ENCODE measurements around the gene RPL3.

The RPL3 gene

GRCh38 chr22:39296535-39296934 is 22.9 kb downstream of the RPL3 start:
- no peaks in the 10 kb centered on the region for H3K9me3 ChIP-seq (ENCODE audit: control insufficient read depth, insufficient read depth, low read length)
- peaks cover 23% of the 10 kb centered on the region for H3K4me1 ChIP-seq (ENCODE audit: control insufficient read depth, insufficient read depth, low read length)
- H3K4me3 ChIP-seq (ENCODE audit: low read depth, low read length), result no peak overlapping the region
- H3K36me3 ChIP-seq (ENCODE audit: control insufficient read depth, insufficient read depth, low read length), result no peaks in the 10 kb centered on the region
- no peak overlapping the region for H3K9ac ChIP-seq (ENCODE audit: low read depth, low read length)
- H3K27me3 ChIP-seq (ENCODE audit: control insufficient read depth, insufficient read depth, low read length), result no peaks in the 10 kb centered on the region
- H3K27ac ChIP-seq (ENCODE audit: low read depth, low read length), result no peak overlapping the region

- Histone ChIP-seq H3K9ac (ENCODE audit: low read depth, low read length) (no peak overlapping the region), H3K4me1 (ENCODE audit: control insufficient read depth, insufficient read depth, low read length) (peaks cover 17% of the 10 kb centered on the region), H3K9me3 (ENCODE audit: control insufficient read depth, insufficient read depth, low read length) (no peaks in the 10 kb centered on the region), H3K27ac (ENCODE audit: low read depth, low read length) (no peak overlapping the region), H3K27me3 (ENCODE audit: control insufficient read depth, insufficient read depth, low read length) (no peaks in the 10 kb centered on the region), H3K36me3 (ENCODE audit: control insufficient read depth, insufficient read depth, low read length) (no peaks in the 10 kb centered on the region), H3K4me3 (ENCODE audit: low read depth, low read length) (no peak overlapping the region)
These were observed 24.6 kb downstream of the RPL3 start for GRCh38 chr22:39294571-39295468.

- Histone ChIP-seq H3K27me3 (ENCODE audit: control insufficient read depth, insufficient read depth, low read length) (no peaks in the 10 kb centered on the region), H3K36me3 (ENCODE audit: control insufficient read depth, insufficient read depth, low read length) (no peaks in the 10 kb centered on the region), H3K9ac (ENCODE audit: low read depth, low read length) (no peak overlapping the region), H3K9me3 (ENCODE audit: control insufficient read depth, insufficient read depth, low read length) (no peaks in the 10 kb centered on the region), H3K4me1 (ENCODE audit: control insufficient read depth, insufficient read depth, low read length) (peaks cover 17% of the 10 kb centered on the region), H3K4me3 (ENCODE audit: low read depth, low read length) (no peak overlapping the region), H3K27ac (ENCODE audit: low read depth, low read length) (no peak overlapping the region)
These were observed 25.6 kb downstream of the RPL3 start for GRCh38 chr22:39293766-39294368.

GRCh38 chr22:39292561-39293074 is 26.8 kb downstream of the RPL3 start:
- Histone ChIP-seq H3K4me1 (ENCODE audit: control insufficient read depth, insufficient read depth, low read length) (peaks cover 10% of the 10 kb centered on the region), H3K9me3 (ENCODE audit: control insufficient read depth, insufficient read depth, low read length) (no peaks in the 10 kb centered on the region), H3K36me3 (ENCODE audit: control insufficient read depth, insufficient read depth, low read length) (no peaks in the 10 kb centered on the region), H3K27ac (ENCODE audit: low read depth, low read length) (peak overlapping the region; percentile 68), H3K4me3 (ENCODE audit: low read depth, low read length) (no peak overlapping the region), H3K27me3 (ENCODE audit: control insufficient read depth, insufficient read depth, low read length) (no peaks in the 10 kb centered on the region), H3K9ac (ENCODE audit: low read depth, low read length) (0 out of 2 replicates have a peak overlapping the region, but pooled peaks have one; percentile 32)

- H3K9me3 ChIP-seq (ENCODE audit: control insufficient read depth, insufficient read depth, low read length), result no peaks in the 10 kb centered on the region
- H3K27ac ChIP-seq (ENCODE audit: low read depth, low read length), result peak overlapping the region; percentile 68
- H3K4me3 ChIP-seq (ENCODE audit: low read depth, low read length), result no peak overlapping the region
- no peaks in the 10 kb centered on the region for H3K27me3 ChIP-seq (ENCODE audit: control insufficient read depth, insufficient read depth, low read length)
- no peak overlapping the region for H3K9ac ChIP-seq (ENCODE audit: low read depth, low read length)
- H3K4me1 ChIP-seq (ENCODE audit: control insufficient read depth, insufficient read depth, low read length), result peaks cover 4% of the 10 kb centered on the region
- H3K36me3 ChIP-seq (ENCODE audit: control insufficient read depth, insufficient read depth, low read length), result no peaks in the 10 kb centered on the region
These were observed 27.4 kb downstream of the RPL3 start for GRCh38 chr22:39292031-39292462.

GRCh38 chr22:39291523-39291922 is 27.9 kb downstream of the RPL3 start:
- H3K36me3 ChIP-seq (ENCODE audit: control insufficient read depth, insufficient read depth, low read length), result no peaks in the 10 kb centered on the region
- H3K9me3 ChIP-seq (ENCODE audit: control insufficient read depth, insufficient read depth, low read length), result no peaks in the 10 kb centered on the region
- no peak overlapping the region for H3K9ac ChIP-seq (ENCODE audit: low read depth, low read length)
- H3K27me3 ChIP-seq (ENCODE audit: control insufficient read depth, insufficient read depth, low read length), result no peaks in the 10 kb centered on the region
- H3K27ac ChIP-seq (ENCODE audit: low read depth, low read length), result peak overlapping the region; percentile 45
- no peak overlapping the region for H3K4me3 ChIP-seq (ENCODE audit: low read depth, low read length)
- H3K4me1 ChIP-seq (ENCODE audit: control insufficient read depth, insufficient read depth, low read length), result peaks cover 4% of the 10 kb centered on the region

- peaks cover 4% of the 10 kb centered on the region for H3K4me1 ChIP-seq (ENCODE audit: control insufficient read depth, insufficient read depth, low read length)
- H3K9me3 ChIP-seq (ENCODE audit: control insufficient read depth, insufficient read depth, low read length), result no peaks in the 10 kb centered on the region
- no peak overlapping the region for H3K9ac ChIP-seq (ENCODE audit: low read depth, low read length)
- H3K27ac ChIP-seq (ENCODE audit: low read depth, low read length), result peak overlapping the region; percentile 45
- no peak overlapping the region for H3K4me3 ChIP-seq (ENCODE audit: low read depth, low read length)
- H3K27me3 ChIP-seq (ENCODE audit: control insufficient read depth, insufficient read depth, low read length), result no peaks in the 10 kb centered on the region
- no peaks in the 10 kb centered on the region for H3K36me3 ChIP-seq (ENCODE audit: control insufficient read depth, insufficient read depth, low read length)
These were observed 28.7 kb downstream of the RPL3 start for GRCh38 chr22:39290724-39291161.

- no peak overlapping the region for H3K27ac ChIP-seq (ENCODE audit: low read depth, low read length)
- no peak overlapping the region for H3K9ac ChIP-seq (ENCODE audit: low read depth, low read length)
- H3K4me1 ChIP-seq (ENCODE audit: control insufficient read depth, insufficient read depth, low read length), result peaks cover 4% of the 10 kb centered on the region
- H3K27me3 ChIP-seq (ENCODE audit: control insufficient read depth, insufficient read depth, low read length), result no peaks in the 10 kb centered on the region
- no peaks in the 10 kb centered on the region for H3K9me3 ChIP-seq (ENCODE audit: control insufficient read depth, insufficient read depth, low read length)
- no peak overlapping the region for H3K4me3 ChIP-seq (ENCODE audit: low read depth, low read length)
- no peaks in the 10 kb centered on the region for H3K36me3 ChIP-seq (ENCODE audit: control insufficient read depth, insufficient read depth, low read length)
These were observed 29.3 kb downstream of the RPL3 start for GRCh38 chr22:39289975-39290720.

GRCh38 chr22:39289533-39289932 is 29.9 kb downstream of the RPL3 start:
- H3K4me1 ChIP-seq (ENCODE audit: control insufficient read depth, insufficient read depth, low read length), result peaks cover 4% of the 10 kb centered on the region
- no peak overlapping the region for H3K27ac ChIP-seq (ENCODE audit: low read depth, low read length)
- no peaks in the 10 kb centered on the region for H3K27me3 ChIP-seq (ENCODE audit: control insufficient read depth, insufficient read depth, low read length)
- no peak overlapping the region for H3K9ac ChIP-seq (ENCODE audit: low read depth, low read length)
- H3K9me3 ChIP-seq (ENCODE audit: control insufficient read depth, insufficient read depth, low read length), result no peaks in the 10 kb centered on the region
- no peak overlapping the region for H3K4me3 ChIP-seq (ENCODE audit: low read depth, low read length)
- H3K36me3 ChIP-seq (ENCODE audit: control insufficient read depth, insufficient read depth, low read length), result no peaks in the 10 kb centered on the region

- no peaks in the 10 kb centered on the region for H3K9me3 ChIP-seq (ENCODE audit: control insufficient read depth, insufficient read depth, low read length)
- H3K4me3 ChIP-seq (ENCODE audit: low read depth, low read length), result no peak overlapping the region
- no peaks in the 10 kb centered on the region for H3K27me3 ChIP-seq (ENCODE audit: control insufficient read depth, insufficient read depth, low read length)
- H3K9ac ChIP-seq (ENCODE audit: low read depth, low read length), result no peak overlapping the region
- H3K36me3 ChIP-seq (ENCODE audit: control insufficient read depth, insufficient read depth, low read length), result no peaks in the 10 kb centered on the region
- H3K27ac ChIP-seq (ENCODE audit: low read depth, low read length), result no peak overlapping the region
- H3K4me1 ChIP-seq (ENCODE audit: control insufficient read depth, insufficient read depth, low read length), result peaks cover 4% of the 10 kb centered on the region
These were observed 31.1 kb downstream of the RPL3 start for GRCh38 chr22:39288135-39288898.

Data from HUES48 (cell line).